ENCODE data around the gene SNIP1.

Gene SNIP1

DNA sequence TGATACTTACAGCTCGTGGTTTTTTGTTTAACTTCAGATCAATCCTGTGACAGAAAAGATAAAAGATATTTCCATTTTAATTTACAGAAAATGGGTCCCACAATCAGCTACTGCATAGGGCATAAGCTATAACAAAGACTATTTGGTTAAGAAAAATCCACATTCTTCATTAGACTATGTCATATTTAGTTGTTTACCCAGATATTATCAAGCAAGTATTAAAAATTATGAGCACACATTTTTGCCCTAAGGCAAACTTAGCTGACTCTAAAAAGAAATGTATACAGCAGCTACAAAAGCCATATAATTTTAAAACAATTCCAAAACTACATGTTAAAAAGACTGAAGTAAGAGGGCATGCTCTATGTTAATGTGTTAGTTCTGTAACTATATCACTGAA, 58.2 kb downstream of the SNIP1 start:
- H3K4me1 Mint-ChIP-seq, result peaks cover 9% of the 10 kb centered on the region
- H3K9me3 Mint-ChIP-seq, result no peaks in the 10 kb centered on the region
- no peak overlapping the region for H3K4me3 Mint-ChIP-seq
- H3K27ac Mint-ChIP-seq, result no peak overlapping the region
- H3K27me3 Mint-ChIP-seq (ENCODE audit: low read depth, poor library complexity), result no peaks in the 10 kb centered on the region
- DNase-seq, result no peak
- TF ChIP-seq CTCF (IDR thresholded peaks at IDR 0.05), result no peak
- H3K36me3 Mint-ChIP-seq (ENCODE audit: low read depth), result peaks cover 46% of the 10 kb centered on the region

- no peak for DNase-seq
- Mint-ChIP-seq H3K9me3 (no peaks in the 10 kb centered on the region), H3K4me1 (no peaks in the 10 kb centered on the region), H3K27me3 (ENCODE audit: low read depth, poor library complexity) (no peaks in the 10 kb centered on the region), H3K36me3 (ENCODE audit: low read depth) (peaks cover 40% of the 10 kb centered on the region), H3K27ac (no peak overlapping the region), H3K4me3 (no peak overlapping the region)
- TF ChIP-seq CTCF (IDR thresholded peaks at IDR 0.05), result no peak
These were observed 60.6 kb downstream of the SNIP1 start for GRCh38 chr1:37493336-37494098.

DNA sequence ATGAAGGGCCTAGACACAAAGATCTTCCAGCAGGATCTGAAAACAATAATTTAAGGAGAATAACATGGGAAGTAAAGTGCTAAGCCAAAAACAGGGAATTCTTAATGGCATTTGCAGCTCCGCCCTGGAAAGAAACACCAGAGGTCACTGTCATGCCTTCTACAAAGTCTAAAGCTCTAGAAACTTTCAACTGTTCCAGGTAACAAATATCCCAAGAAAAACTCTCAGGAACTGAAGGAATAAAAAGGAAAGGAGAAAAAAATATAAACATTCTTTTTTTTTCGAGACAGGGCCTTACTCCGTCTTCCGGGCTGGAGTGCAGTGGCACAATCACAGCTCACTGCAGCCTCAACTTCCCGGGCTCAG, 66.5 kb downstream of the SNIP1 start:
- no peaks in the 10 kb centered on the region for H3K9me3 Mint-ChIP-seq
- peaks cover 7% of the 10 kb centered on the region for H3K4me1 Mint-ChIP-seq
- peaks cover 24% of the 10 kb centered on the region for H3K36me3 Mint-ChIP-seq (ENCODE audit: low read depth)
- no peak for DNase-seq
- H3K27me3 Mint-ChIP-seq (ENCODE audit: low read depth, poor library complexity), result no peaks in the 10 kb centered on the region
- H3K4me3 Mint-ChIP-seq, result no peak overlapping the region
- TF ChIP-seq CTCF (IDR thresholded peaks at IDR 0.05), result no peak
- H3K27ac Mint-ChIP-seq, result no peak overlapping the region

- peaks cover 7% of the 10 kb centered on the region for H3K4me1 Mint-ChIP-seq
- peak overlapping the region; percentile 78 for H3K27ac Mint-ChIP-seq
- no peak overlapping the region for H3K4me3 Mint-ChIP-seq
These were observed 67.1 kb downstream of the SNIP1 start for GRCh38 chr1:37486680-37487618.

DNA sequence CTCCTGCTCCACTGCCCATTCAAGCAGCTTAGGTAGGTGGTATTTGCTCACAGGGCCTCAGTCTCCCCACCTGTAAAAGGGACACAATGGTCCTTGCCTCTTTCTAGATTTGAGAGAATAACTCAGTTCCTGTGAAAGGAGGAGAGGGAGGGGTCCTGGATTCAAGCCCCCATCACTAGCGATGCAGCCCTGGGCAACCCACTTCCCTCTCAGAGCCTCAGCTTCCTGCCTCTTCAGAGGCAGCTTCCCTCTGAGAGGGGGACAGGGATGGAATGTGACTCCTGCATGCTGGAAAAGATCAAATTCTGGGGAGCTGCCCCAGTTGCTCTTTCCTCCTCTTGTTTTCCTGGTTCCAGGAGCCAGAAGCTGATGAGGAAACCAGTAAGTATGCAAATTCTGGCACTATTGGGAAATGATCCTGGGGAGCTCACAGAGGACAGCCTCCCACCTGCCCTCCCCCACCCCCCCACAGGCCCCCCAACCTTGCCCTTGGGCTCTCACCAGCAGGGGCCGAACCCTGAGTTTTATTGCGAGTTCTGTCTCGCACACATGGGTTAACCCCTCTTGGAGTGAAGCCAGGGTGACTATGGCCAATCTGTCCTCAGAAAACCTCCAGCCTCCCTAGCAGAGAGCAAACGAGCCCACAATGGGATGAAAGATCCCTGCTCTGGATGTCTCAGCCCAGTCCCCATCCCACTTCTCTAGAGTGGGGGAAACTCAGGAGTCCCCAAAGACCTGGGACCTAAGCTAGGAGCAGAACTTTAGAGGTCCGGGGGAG, 68.0 kb downstream of the SNIP1 start:
- TF ChIP-seq CTCF (IDR thresholded peaks at IDR 0.05), result no peak
- no peak overlapping the region for H3K27ac Mint-ChIP-seq
- H3K4me1 Mint-ChIP-seq, result peaks cover 7% of the 10 kb centered on the region
- H3K9me3 Mint-ChIP-seq, result no peaks in the 10 kb centered on the region
- no peaks in the 10 kb centered on the region for H3K27me3 Mint-ChIP-seq (ENCODE audit: low read depth, poor library complexity)
- H3K4me3 Mint-ChIP-seq, result no peak overlapping the region
- no peak for DNase-seq
- H3K36me3 Mint-ChIP-seq (ENCODE audit: low read depth), result peaks cover 18% of the 10 kb centered on the region

More at GRCh38 chr1:37486680-37487618, 67.1 kb downstream of the SNIP1 start:
- peak; percentile 89 for DNase-seq
- H3K36me3 Mint-ChIP-seq (ENCODE audit: low read depth), result peaks cover 19% of the 10 kb centered on the region
- TF ChIP-seq CTCF (IDR thresholded peaks at IDR 0.05), result peak; percentile 98
- no peaks in the 10 kb centered on the region for H3K27me3 Mint-ChIP-seq (ENCODE audit: low read depth, poor library complexity)
- no peaks in the 10 kb centered on the region for H3K9me3 Mint-ChIP-seq
